Aorta (tissue), 5 donors: Measurements from ENCODE around the gene MOCS2. TPM values are rescaled to one million over a fixed set of nuclear protein-coding genes. Genes with fewer than 3 reads are reported as not detected.
"Not testable (repeated sequence)": the region's sequence is repeated elsewhere in the genome, so short reads cannot be mapped to it uniquely, and the experiment has no call there.

Source experiments
- ATAC-seq: fragments of 200-7000 bp; cut with Tn5 transposase; one replicate; pipeline ENCODE4 v1.9.1; 2022; ENCODE audit warnings: moderate library complexity; ENCODE audit not compliant: low FRiP score
- DNase-seq, 2 donors: peaks; one replicate each; pipeline ENCODE4 v3.0.0-alpha.2; 2020
- H3K27ac ChIP-seq, 2 donors: one replicate each; pipeline ENCODE4 v1.5.1; 2013; ENCODE audit warnings: low read length in 2 of 2, mild to moderate bottlenecking in 2 of 2, moderate library complexity in 2 of 2, control low read depth in 1 of 2, inconsistent platforms in 1 of 2, low read depth in 1 of 2
- H3K27me3 ChIP-seq, 2 donors: one replicate each; pipeline ENCODE4 v1.6.1; 2013; ENCODE audit warnings: control low read depth in 1 of 2, low read length in 1 of 2, mild to moderate bottlenecking in 1 of 2, moderate library complexity in 1 of 2; ENCODE audit not compliant: insufficient read depth in 2 of 2, control insufficient read depth in 1 of 2
- H3K36me3 ChIP-seq, 2 donors: one replicate each; pipeline ENCODE4 v1.6.1; 2013; ENCODE audit warnings: control low read depth in 1 of 2, low read length in 1 of 2, mild to moderate bottlenecking in 1 of 2; ENCODE audit not compliant: insufficient read depth in 2 of 2, control insufficient read depth in 1 of 2
- H3K4me1 ChIP-seq, 2 donors: one replicate each; pipeline ENCODE4 v1.6.1; 2013; ENCODE audit warnings: low read length in 2 of 2, control low read depth in 1 of 2, mild to moderate bottlenecking in 1 of 2, moderate library complexity in 1 of 2; ENCODE audit not compliant: insufficient read depth in 2 of 2, control insufficient read depth in 1 of 2
- H3K4me3 ChIP-seq, 2 donors: one replicate each; pipeline ENCODE4 v1.5.1; 2013; ENCODE audit warnings: low read length in 2 of 2, control low read depth in 1 of 2, mild to moderate bottlenecking in 1 of 2
- H3K9me3 ChIP-seq: one replicate; pipeline ENCODE4 v1.6.1; 2013; ENCODE audit warnings: mild to moderate bottlenecking, low read length; ENCODE audit not compliant: control insufficient read depth
- WGBS, 2 donors: extraction: QIAGEN DNeasy Blood & Tissue Kit; methylation state at CpG; one replicate each; pipeline ENCODE4 v1.1.7; 2013; 5-methylcytosine and 5-hydroxymethylcytosine counted together
- intact Hi-C, 2 donors: fragments of 100-400 bp; cut with DNase I; formaldehyde crosslinking; loops; one replicate each; pipeline versions ENCODE4 v1.14.2 to v1.15.0; 2022
- polyA plus RNA-seq, 2 donors: library from polyadenylated mRNA; stranded (reverse); fragments of 200-250 nt; gene quantifications; one replicate each; pipeline ENCODE4 v1.2.3, GENCODE V29; 2013
- total RNA-seq, 2 donors: library from RNA; stranded (reverse); fragmentation: NEBNext Ultra II Directional; extraction: Animal tissue kit (Norgen Biotek cat#: 25700); gene quantifications; one replicate each; pipeline ENCODE4 v1.2.1, GENCODE V29; 2021
- donor health status: healthy with polysubstance abuse.
- donor health status: Bipolar disorder and iron deficiency.
- donor health status: DM: no; HTN: no; CAD: no.
- donor health status: DM: no; HTN: no; CAD: no.
- donor health status: DM: yes; HTN: yes; CAD: no.

The MOCS2 gene
- total and polyA plus RNA-seq, 4 donors, result 36.5 to 130 (median 53.4) TPM

DNA sequence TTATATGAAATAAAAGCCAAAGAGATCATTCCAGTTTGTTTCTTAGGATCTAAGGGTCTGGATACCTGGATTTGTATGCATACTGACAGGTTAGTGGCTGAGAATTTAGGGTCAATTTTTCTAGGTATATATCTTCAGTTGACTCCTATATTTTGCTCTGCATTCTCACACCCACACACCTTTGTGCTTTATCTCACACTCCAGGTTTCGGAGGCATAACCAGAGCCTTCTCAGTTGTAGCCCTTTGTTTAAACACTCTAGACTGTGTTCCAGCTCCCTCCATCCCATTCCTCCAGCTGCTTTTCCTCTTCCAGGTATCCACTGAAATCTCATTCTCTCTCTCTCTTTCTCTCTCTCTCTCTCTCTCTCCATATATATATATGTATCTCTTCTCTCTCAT is 10.6 kb upstream of the MOCS2 start:
- Histone ChIP-seq H3K9me3 (no peaks in the 10 kb centered on the region), H3K4me1 (no peaks in the 10 kb centered on the region), H3K27me3 (no peaks in the 10 kb centered on the region), H3K36me3 (no peaks in the 10 kb centered on the region), H3K4me3 (no peak overlapping the region), H3K27ac (no peak overlapping the region)
- WGBS, 2 donors, result 96% methylated on average over 1 of the region's 1 CpG
- ATAC-seq, result no peak
- no peak for DNase-seq
- intact Hi-C loops, result no loop called here

DNA sequence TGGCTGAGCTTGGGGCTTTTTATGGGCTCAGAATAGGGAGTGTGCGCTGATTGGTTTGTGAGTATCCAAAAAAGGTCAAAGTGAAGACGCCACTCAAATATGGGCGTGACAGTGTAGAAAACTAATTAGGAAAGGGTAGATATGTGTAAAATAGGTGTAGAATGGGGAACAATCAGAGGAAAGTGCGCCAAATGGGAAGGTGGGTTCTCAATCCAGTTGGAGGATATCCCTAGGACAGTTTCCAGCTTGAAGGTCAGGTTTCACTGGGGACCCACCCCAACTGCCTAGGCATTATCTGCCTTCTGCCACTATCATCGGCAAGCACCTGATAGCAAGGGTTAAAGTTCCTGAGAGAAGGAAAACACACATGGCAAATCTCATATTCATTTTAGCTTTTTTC is 9.3 kb upstream of the MOCS2 start:
- Histone ChIP-seq H3K4me1 (no peaks in the 10 kb centered on the region), H3K27ac (no peak overlapping the region), H3K27me3 (no peaks in the 10 kb centered on the region), H3K4me3 (no peak overlapping the region), H3K36me3 (no peaks in the 10 kb centered on the region), H3K9me3 (no peaks in the 10 kb centered on the region)
- ATAC-seq, result no peak
- intact Hi-C loops, result no loop called here
- DNase-seq, result no peak
- WGBS, 2 donors, result 78 to 92% methylated on average over 5 of the region's 5 CpGs

DNA sequence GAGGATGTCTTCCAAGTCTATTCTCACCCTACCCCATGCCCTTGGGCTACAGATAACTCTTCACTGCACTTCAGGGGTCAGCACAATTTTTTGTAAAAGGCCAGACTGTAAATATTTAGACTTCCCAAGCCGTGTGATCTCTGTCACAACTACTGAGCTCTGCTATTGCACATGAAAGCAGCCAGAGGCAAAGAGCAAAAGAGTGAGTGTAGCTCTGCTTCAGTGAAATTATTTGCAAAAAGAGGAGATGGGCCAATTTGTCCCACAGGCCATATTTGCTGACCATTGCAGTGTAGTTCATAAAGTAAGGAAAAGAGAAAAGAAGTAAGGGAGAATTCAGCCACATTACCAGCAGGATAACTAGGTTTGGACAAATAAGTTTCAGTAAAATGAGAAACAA is 7.0 kb upstream of the MOCS2 start:
- no peak for ATAC-seq
- no peak for DNase-seq
- Histone ChIP-seq H3K36me3 (no peaks in the 10 kb centered on the region), H3K27me3 (no peaks in the 10 kb centered on the region), H3K27ac (no peak overlapping the region), H3K4me3 (no peak overlapping the region), H3K9me3 (no peaks in the 10 kb centered on the region), H3K4me1 (no peaks in the 10 kb centered on the region)
- WGBS, 2 donors, result 62 to 65% methylated on average over 1 of the region's 1 CpG
- intact Hi-C loops, result no loop called here

DNA sequence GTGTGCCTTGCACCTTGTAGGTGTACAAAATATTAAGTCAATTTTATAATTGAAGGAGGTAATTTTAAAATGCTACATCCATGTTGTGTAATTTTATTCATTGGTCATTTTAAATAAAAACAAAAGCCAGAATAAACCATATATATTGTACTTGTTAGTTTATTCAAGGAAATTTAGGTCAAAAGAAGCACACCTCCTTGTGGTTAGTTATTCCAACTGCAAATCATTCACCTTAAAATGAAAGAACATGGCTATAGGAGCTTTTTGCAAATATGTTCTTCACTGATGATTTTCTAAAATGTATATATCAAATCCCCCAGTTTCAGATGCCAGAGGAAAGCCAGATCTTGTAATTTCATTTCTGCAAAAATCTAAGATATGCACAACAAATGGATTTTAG is 5.4 kb upstream of the MOCS2 start:
- no peak for ATAC-seq
- H3K4me1 ChIP-seq, result peaks cover 0 to 4% of the 10 kb centered on the region in 2 donors
- H3K36me3 ChIP-seq, result no peaks in the 10 kb centered on the region
- no peaks in the 10 kb centered on the region for H3K9me3 ChIP-seq
- H3K27me3 ChIP-seq, result no peaks in the 10 kb centered on the region
- H3K4me3 ChIP-seq, result no peak overlapping the region
- no peak for DNase-seq
- no peak overlapping the region for H3K27ac ChIP-seq
- intact Hi-C loops, result no loop called here

DNA sequence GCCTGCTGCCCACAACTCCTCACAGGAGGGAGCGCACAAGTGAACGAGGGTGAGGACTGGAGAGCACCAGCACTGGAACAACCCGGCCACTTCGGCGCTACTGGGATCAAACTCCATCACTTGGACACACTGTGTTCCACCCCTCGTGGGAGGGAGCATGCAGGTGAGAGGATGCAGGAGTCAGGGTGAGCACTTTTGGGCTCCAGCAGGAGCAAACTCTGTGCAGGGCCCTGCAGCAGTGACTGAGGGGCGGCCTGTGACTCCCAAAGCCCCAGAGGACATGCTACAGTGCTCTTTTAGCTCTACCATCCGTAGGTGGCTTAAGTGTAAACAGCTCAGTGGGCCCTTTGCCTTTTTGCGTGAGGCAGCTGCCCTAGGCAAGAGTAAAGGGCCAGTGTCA is 4.4 kb upstream of the MOCS2 start:
- Histone ChIP-seq H3K27me3 (no peaks in the 10 kb centered on the region), H3K27ac (no peak overlapping the region), H3K9me3 (no peaks in the 10 kb centered on the region), H3K4me1 (peaks cover 0 to 4% of the 10 kb centered on the region in 2 donors), H3K36me3 (no peaks in the 10 kb centered on the region), H3K4me3 (no peak overlapping the region)
- no peak for DNase-seq
- intact Hi-C loops, result no loop called here
- WGBS, 2 donors, result 85 to 87% methylated on average over 9 of the region's 9 CpGs
- ATAC-seq, result no peak

DNA sequence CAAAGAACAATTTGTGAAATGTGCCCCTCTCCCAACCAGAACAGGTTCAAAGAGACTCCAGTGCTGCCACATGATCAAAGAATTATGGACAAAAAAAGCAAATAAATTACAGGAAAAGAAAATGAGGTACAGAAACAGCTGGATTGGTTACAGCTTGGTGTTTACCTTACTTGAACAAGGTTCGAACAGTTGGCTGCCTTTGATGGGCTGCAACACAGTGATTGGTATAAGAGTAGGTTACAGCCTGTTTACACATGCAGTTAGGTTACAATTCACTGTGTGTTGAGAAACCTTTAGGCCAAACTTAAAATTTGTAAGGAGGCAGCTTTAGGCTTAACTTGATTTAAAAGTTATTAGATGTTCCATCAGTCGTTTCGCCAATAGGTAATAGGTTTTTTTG is 3.4 kb upstream of the MOCS2 start:
- intact Hi-C loops, result no loop called here
- H3K27me3 ChIP-seq, result no peaks in the 10 kb centered on the region
- 82 to 83% methylated on average over 3 of the region's 3 CpGs for WGBS, 2 donors
- no peaks in the 10 kb centered on the region for H3K36me3 ChIP-seq
- DNase-seq (no peak), ATAC-seq (no peak)
- no peaks in the 10 kb centered on the region for H3K9me3 ChIP-seq
- no peak overlapping the region for H3K4me3 ChIP-seq
- peaks cover 0 to 4% of the 10 kb centered on the region in 2 donors for H3K4me1 ChIP-seq
- no peak overlapping the region for H3K27ac ChIP-seq

DNA sequence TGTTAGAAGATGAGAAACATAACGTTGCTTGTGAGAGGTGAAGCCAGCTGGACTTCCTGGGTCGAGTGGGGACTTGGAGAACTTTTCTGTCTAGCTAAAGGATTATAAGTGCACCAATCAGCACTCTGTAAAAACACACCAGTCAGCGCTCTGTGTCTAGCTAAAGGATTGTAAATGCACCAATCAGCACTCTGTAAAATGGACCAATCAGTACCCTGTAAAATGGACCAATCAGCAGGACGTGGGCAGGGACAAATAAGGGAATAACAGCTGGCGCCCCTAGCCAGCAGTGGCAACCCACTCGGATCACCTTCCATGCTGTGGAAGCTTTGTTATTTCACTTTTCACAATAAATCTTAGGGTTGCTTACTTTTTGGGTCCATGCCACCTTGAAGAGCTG is 2.8 kb upstream of the MOCS2 start:
- ATAC-seq, H3K36me3 ChIP-seq, H3K27me3 ChIP-seq, DNase-seq, H3K9me3 ChIP-seq, intact Hi-C loops, H3K27ac ChIP-seq, H3K4me1 ChIP-seq, H3K4me3 ChIP-seq: not testable (repeated sequence)
- 88 to 93% methylated on average over 6 of the region's 6 CpGs for WGBS, 2 donors

DNA sequence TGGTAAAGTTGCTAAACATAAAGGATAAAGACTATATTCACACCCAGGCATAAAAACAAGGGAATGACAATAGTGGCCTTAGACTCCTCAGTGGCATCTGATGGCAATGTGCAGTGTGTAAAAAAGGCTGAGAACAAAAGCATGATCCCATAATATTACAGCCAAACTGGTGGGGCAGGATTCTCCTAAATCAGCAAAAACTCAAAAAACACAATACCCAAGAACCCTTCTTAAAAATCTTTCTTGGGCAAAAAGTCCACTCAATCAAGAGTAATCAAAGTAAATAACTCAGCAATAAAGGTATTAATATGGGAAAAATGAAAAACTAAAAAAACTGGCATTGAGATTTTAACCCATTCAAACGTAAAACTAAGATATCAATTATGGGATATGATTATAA is 1.6 kb upstream of the MOCS2 start:
- peaks cover 0 to 4% of the 10 kb centered on the region in 2 donors for H3K4me1 ChIP-seq
- no peak overlapping the region for H3K4me3 ChIP-seq
- WGBS, 2 donors, result 85 to 96% methylated on average over 1 of the region's 1 CpG
- intact Hi-C loops, result no loop called here
- H3K27me3 ChIP-seq, result no peaks in the 10 kb centered on the region
- no peak for ATAC-seq
- H3K9me3 ChIP-seq, result no peaks in the 10 kb centered on the region
- H3K27ac ChIP-seq, result no peak overlapping the region
- no peak for DNase-seq
- H3K36me3 ChIP-seq, result no peaks in the 10 kb centered on the region

DNA sequence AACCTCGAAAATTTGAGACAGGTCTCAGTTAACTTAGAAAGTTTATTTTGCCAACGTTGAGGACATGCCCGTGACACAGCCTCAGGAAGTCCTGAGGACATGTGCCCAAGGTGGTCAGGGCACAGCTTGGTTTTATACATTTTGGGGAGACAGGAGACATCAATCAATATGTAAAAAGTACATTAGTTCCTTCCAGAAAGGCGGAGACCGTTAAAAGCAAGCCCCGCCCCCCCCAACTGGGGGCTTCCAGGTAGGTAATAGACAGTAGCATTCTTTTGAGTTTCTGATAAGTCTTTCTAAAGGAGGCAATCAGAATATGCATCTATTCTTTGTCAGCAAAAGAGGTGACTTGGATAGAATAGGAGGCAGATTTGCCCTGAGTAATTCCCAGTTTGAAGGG is 599 bp upstream of the MOCS2 start:
- Histone ChIP-seq H3K27me3 (no peaks in the 10 kb centered on the region), H3K9me3 (no peaks in the 10 kb centered on the region), H3K36me3 (no peaks in the 10 kb centered on the region), H3K4me1 (peaks cover 0 to 4% of the 10 kb centered on the region in 2 donors), H3K27ac (no peak overlapping the region), H3K4me3 (peak overlapping the region in 1 of 2 donors; percentile 68)
- intact Hi-C loops, result no loop called here
- peak; percentile 2 for ATAC-seq
- DNase-seq, result no peak
- WGBS, 2 donors, result 24 to 28% methylated on average over 6 of the region's 6 CpGs
